Measurements from ENCODE around the gene SSR4. TPM values are rescaled to one million over a fixed set of nuclear protein-coding genes. Genes with fewer than 3 reads are reported as not detected.

SSR4 gene
- total RNA-seq, 2 experiments from 2014 or later: 133 to 145 TPM

DNA sequence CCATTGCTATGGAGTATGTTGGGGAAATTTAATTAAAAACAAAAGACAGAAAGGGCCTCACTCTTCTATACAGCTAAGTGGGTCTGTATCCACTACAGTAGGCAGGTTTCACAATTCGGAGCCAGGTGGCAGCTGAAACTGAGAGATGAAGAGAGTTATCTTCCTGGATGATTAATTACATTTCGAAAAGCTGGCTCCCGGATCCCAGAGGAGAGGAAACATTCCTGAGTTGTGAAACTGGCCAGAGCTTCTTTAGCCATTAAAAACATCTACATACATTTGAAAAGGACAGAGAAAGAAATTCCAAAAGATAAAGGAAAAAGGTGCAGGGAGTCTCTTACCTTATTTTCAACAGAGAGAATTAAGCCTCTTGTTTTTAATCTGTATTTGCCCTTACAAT, 51.4 kb downstream of the SSR4 start:
- H3K4me3 Mint-ChIP-seq: no peak overlapping the region
- DNase-seq: no peak
- no peaks in the 10 kb centered on the region for H3K36me3 Mint-ChIP-seq
- peaks cover 9% of the 10 kb centered on the region for H3K27me3 Mint-ChIP-seq
- H3K9me3 Mint-ChIP-seq: no peaks in the 10 kb centered on the region
- no peaks in the 10 kb centered on the region for H3K4me1 Mint-ChIP-seq
- H3K27ac Mint-ChIP-seq: no peak overlapping the region

Other genes with a start within 250 kb of the SSR4 start
- 10 to 100 TPM; 24.8 to 25.5 TPM for gene CCNQ, start 195.5 kb upstream of the SSR4 start, total RNA-seq
- under 1 TPM; 0.08 to 0.23 TPM for gene DUSP9, start 147.5 kb upstream of the SSR4 start, total RNA-seq
- 1 to 10 TPM; 1.0 to 1.2 TPM for gene PNCK, start 120.9 kb upstream of the SSR4 start, total RNA-seq
- under 1 TPM; 0.68 to 0.70 TPM for gene SLC6A8, start 106.7 kb upstream of the SSR4 start, total RNA-seq
- 100 to 1,000 TPM; 103 to 109 TPM for gene BCAP31, start 70.3 kb upstream of the SSR4 start, total RNA-seq
- 1 to 10 TPM; 4.1 to 4.3 TPM for gene ABCD1, start 69.8 kb upstream of the SSR4 start, total RNA-seq
- gene PLXNB3, start 30.4 kb upstream of the SSR4 start, total RNA-seq: 1 to 10 TPM; 2.8 to 4.2 TPM
- gene SRPK3, start 13.6 kb upstream of the SSR4 start, total RNA-seq: not detected
- gene IDH3G, start 293 bp upstream of the SSR4 start, total RNA-seq: 10 to 100 TPM; 55.9 to 58.1 TPM
- gene PDZD4, start 35.9 kb downstream of the SSR4 start, total RNA-seq: under 1 TPM; 0.38 to 0.70 TPM
- gene L1CAM, start 91.5 kb downstream of the SSR4 start, total RNA-seq: under 1 TPM; 0.16 to 0.29 TPM
- gene AVPR2, start 110.0 kb downstream of the SSR4 start, total RNA-seq: not detected
- 100 to 1,000 TPM; 112 to 123 TPM for gene ARHGAP4, start 131.6 kb downstream of the SSR4 start, total RNA-seq
- gene NAA10, start 140.4 kb downstream of the SSR4 start, total RNA-seq: 100 to 1,000 TPM; 150 to 153 TPM
- gene RENBP, start 150.0 kb downstream of the SSR4 start, total RNA-seq: 10 to 100 TPM; 15.2 to 15.7 TPM
- gene HCFC1, start 177.2 kb downstream of the SSR4 start, total RNA-seq: 100 to 1,000 TPM; 140 to 142 TPM
- 1 to 10 TPM; 3.4 to 6.2 TPM for gene TMEM187, start 178.1 kb downstream of the SSR4 start, total RNA-seq
- gene IRAK1, start 225.2 kb downstream of the SSR4 start, total RNA-seq: 100 to 1,000 TPM; 155 to 159 TPM